Ureter (tissue), 1 donor: ENCODE data around the gene SPDEF. TPM values are rescaled to one million over a fixed set of nuclear protein-coding genes. Genes with fewer than 3 reads are reported as not detected.
A peak's percentile ranks its signal among the peaks of the same experiment; 100 is the strongest.

Experiments used
- DNase-seq: peaks from one replicate; pipeline ENCODE4 v3.0.0-alpha.2; 2020; ENCODE audit warnings: low spot score
- total RNA-seq: library from RNA; stranded (reverse); gene quantifications from one replicate; pipeline ENCODE4 v1.2.4, GENCODE V29; 2023
- donor health status: DM: yes; HTN: yes; CAD: no.

SPDEF gene
- total RNA-seq, 1 donor from 2014 or later: 3.5 TPM

DNA sequence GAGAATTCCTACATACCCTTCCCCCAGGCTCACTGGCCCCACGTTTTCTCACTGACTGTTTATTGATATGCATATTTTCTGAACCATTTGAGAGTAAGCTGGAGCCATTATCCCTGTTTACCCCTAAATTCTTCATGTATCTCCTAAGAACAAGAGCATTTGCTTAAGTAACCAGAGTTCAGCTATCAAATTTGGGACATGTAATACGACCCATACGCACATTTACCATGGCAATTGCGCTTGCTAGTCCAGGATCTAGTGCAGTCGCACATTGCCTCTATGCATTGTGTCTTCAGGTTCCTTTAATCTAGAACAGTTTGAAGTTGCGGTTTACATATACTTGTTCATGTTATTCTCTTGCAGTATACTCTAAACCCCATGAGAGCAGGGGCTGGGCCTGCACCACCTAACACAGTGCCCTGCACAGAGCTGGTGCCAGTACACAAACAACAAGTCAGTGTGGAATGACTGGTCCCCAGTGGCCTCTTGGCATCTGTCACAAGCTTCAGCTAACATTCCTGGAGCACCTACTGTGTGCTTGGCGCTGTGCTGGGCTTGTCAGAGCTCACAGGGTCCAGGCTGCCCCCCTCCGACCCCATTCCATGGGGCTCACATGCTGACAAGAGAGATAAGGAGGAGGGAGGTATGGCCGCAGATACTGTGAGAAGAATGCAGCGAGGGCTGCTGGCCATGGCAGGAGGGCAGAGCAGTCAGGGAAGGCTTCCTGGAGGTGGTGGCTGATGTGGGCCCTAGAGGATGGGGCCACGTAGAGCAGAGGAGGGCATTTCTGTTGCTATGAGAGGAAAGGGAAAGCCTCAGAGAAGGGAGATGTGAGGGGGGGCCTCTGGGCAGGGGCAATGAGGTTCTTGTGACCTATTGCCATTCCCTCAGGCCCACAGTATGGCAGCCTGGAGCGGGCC lies 28.1 kb downstream of the SPDEF start:
- no peak for DNase-seq

DNA sequence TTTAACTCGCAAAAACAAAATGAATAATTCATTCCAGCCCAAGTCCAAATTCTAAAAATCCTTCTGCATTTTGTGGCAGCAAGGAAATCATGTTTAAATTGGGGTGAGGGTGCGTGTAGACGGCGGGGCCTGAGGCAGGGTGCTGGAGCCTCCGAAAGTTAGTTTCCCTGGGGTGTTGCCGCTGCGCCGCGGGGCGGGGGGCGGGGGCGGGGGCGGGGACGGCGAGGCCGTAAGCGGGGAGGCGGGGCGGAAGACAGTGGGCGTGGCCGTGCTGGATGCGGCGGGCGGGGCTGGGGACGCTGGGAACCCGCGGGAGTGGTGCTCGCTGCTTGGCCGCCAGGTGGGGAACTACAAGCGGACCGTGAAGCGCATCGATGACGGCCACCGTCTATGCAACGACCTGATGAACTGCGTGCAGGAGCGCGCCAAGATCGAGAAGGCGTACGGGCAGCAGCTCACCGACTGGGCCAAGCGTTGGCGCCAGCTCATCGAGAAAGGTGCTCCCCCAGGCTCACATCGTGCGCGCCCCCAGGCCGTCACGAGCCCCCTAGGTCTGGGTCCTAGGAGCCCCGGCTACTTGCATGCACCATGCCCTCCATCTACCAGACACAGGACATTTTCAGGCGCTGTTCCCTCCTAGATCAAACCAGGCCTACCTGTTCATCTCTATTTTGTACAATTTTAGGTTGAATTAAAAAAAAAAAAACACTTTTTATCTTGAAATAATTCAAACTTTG lies 29.0 kb downstream of the SPDEF start:
- DNase-seq: peak; percentile 96

DNA sequence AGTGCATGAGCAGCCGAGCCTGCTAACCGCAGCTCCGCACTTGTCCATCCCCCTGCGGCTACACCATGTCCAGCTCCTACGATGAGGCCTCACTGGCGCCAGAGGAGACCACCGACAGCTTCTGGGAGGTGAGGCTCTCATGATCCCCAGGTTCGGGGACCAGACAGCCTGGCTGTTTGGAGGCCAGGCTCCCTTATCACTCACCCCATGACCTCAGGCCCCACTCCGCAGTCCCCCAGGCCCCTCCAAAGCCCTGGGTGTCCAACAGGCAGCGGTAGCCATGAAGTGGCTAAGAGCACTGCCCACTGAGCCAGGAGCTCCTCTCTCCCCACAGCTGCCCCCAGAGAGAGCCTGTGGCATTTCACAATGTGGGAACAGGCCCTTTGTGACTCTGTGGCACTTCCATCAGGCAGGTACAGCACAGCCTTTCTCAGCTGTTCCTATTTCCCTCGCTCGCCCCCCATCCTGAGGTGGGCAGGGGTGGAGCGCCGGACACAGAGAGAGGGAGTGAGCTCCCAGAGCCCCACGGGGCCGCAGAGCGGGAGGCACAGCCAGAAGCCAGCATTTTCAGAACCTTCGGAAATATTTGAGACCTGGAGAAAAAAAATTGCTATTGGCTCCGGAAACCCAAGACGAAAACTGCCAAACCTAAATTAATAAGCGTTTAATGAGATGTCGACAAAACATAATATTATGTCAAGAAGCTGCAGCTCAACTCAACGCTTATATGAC lies 29.7 kb downstream of the SPDEF start:
- no peak for DNase-seq

DNA sequence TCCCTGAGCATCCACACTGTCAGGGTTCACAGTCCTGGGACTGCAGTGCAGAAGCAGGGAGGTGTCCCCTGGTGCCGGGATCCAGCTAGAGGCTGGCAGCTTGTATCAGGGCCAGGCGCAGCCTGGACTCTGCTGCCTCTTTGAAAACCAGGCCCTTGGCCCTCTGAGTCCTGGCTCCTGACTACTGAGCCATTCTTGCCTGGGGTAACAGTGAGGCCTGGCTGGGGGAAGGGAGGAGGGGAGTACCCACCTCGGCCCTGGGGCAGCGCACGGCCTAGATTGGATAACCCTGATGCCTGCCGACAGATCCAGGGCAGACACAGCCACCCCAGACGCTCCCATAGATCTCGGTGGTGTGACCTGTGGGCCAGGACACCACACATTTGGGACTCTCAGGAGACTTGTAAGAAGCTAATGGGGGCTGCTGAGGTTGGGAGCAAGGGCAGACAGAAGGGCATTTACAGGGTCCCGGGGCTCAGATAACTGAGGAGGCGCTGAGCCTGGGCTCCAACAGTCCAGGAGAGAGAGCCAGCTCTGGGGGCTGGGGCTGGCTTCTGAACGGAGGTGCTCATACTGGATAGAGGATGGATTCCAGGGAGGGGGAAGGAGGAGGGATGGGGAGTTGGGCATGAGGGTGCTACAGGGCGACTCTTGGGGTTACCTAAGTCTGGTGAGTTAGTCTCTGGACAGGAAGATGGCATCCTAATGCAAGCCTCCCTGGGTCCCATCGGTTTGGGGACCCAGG lies 30.5 kb downstream of the SPDEF start:
- DNase-seq: no peak

DNA sequence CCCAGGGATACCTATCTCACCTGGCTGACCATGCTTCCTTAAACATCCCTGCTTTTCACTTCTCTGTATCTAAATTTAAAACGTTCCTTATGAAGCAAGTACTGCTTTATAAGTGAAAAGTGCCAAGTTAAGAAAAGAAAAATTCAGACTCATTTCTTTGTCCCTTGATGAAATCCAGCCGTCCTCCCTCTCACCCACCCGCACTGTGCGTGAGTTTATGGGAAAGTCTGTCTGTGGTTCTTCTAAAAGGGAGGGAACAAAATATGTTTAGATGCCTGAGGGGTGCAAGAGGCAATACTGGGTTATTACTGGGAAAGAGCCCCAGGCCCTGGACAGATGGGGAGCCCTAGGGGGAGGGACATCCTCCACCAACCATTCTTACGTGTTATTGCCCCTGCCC lies 31.2 kb downstream of the SPDEF start:
- DNase-seq: no peak

DNA sequence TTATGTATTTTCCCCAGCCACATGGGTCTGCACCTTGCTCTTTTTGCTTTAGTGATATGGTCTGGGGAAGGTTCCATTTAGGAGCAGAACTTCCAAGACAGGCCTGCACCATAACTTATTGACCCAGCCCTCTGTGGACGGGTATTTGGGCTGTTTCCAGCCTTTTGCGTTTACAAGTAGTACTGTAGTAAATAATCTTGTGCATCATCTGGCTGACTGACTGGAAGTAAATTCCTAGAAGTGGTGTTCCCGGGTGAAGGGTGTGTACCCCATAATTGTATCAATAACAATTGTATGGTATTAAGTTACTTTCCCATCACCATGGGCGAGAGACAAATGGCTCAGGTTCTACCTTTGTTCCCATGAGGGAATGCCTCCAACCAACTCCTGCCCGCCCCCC lies 31.6 kb downstream of the SPDEF start:
- DNase-seq: no peak

DNA sequence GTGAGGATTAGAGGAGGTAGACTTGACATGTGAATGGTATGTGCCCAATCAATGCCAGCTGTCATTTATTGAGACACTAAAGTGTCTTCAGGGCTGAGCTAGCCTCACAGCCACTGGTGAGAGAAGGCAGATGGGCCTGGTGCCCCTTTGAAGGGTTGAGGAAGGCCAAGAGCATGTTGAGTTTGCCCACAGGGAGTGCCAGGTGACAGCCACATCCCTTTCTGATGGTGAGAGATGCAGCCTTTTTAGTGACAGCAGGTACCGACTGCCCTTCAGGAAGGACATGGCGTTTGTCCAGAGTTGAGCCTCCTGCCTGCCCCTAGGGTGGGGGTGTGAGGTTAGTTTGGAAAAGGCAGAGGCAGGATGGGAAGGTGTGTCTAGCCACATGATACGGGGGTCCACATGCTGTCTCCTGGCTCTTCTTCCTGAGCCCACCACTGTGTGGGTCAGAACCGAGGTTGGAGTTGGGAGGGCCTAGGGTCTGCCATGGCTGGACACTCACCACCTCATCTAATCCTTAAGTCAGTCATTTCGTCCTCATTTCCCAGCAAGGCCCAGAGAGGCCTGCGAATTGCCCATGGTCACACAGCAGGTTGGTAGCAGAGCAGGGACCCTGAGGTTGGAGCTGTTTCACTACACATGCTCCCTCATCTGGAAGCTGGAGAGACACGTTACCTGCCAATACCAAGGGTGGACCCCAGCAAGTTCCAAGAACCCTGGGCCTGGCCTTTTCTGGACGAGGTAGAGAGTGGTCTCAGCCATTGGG lies 32.5 kb downstream of the SPDEF start:
- DNase-seq: no peak

DNA sequence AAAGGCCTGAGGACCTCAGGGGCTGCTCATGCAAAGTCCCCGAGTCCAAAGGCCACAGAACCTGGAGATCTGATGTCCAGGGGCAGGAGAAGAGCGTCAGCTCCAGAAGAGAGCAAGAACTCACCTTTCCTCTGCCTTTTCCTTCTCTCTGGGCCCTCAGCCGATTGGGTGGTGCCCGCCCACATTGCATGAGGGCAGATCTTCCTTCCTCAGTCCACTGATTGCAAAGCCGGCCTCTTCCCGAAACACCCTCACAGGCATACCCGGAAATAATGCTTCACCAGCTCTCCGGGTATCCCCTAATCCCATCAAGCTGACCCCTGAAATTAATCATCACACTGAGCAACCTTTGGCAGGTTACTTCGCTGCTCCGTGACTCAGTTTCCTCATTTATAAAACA lies 33.4 kb downstream of the SPDEF start:
- DNase-seq: no peak

DNA sequence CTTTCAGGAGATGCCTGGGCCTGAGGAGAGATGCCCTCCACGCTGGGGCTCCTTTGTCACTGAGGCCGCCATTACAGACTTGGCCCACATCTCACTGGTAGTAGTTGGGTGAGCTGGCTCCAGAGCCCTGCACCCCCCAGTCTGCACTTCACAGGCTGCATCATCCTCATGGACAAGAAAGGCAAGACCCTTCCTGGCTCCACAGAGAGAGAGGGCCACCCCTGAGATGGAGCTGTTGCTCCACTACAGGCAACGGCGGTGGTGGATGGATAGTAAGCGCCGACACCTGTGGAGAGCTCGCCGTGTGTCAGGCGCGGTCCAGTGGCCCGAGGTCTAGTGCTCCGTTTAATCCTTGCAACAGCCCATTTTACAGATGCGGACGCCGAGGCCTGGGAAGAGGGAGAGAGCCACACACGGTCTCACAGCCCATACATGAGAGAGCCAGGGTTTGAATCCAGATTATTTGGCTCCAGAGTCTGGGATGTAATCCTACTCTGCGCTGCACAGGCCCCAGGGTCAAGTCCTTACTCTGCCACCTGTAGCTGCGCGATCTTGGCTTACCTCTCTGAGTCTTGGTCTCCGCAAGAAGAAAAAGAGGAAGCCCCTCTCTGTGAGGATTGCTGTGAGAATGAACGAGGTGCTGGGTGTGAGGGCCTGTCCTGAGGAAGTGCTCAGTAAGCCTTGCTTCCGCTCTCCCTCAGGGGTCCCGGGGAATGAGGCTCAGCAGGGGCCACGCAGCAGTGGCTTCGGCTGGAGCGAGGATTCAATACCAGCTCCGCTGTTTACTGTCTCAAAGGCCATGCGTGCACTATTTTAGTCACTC lies 34.5 kb downstream of the SPDEF start:
- DNase-seq: no peak

DNA sequence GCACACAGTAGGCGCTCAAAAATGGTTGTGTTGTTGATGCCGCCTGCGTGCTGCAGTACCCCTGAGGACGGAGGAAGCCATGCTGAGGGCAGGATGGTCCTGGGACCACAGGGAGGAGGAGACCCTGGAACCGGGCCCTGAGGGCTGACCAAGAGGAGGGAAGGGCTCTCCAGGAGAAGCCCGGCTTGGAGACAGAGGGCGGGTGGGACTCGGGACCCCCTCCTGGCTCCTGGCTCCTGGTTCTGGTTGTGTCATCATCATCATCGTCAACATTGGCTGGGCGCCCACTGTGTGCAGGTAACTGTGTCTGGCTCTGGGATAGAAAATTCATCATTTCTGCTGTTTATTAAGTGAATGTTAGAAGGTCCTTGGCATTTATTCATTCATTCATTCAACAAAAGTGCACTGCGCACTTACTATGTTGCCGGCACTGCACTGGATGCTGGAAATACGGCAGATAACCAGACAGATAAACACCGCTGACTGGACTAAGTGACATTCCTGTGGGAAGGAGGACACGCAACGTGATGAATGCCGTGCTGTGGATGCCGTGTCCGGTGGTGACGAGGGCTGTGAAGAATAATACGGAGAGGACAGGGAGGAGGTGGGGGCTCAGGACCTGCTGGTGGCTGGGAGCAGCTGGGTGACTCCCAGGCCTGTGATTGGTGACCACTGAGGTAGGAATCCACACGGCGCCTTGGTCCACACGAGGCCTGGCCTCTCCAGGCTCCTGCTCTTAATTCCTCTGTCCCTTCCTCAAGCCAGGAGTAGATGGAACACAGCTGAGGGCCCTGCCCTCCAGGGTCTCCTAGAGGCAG lies 35.3 kb downstream of the SPDEF start:
- no peak for DNase-seq

DNA sequence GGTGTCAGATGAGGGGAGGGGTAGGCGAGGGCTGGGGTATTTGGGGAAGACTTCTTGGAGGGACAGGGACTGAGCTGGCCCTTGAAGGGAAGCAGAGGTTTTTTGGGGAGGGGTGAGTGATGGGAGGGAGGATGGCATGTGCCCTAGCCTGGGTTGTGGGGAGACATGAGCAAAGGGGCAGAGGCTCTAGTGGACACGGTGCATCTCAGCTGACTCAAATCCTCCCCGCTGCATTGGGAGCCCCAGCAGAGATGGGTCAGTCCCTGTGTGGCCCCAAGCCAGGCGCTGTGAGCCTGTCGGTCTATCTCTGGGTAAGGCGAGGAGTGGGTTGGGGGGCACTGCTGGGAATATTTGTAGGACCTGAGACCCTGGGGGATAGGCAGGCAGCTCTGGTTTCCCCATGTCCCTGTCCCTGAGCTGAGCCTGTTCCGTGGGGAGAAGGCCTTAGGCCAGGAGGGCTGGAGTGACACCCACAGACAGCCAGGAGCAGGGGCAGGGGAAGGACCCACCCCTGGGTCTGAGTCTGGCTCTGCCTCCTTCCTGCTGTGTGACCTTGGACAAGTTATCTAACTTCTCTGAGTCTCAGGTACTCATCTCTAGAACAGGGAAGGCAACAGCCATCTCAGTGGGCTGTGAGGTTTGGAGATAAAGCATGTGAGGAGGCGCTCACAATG lies 36.0 kb downstream of the SPDEF start:
- DNase-seq: no peak

DNA sequence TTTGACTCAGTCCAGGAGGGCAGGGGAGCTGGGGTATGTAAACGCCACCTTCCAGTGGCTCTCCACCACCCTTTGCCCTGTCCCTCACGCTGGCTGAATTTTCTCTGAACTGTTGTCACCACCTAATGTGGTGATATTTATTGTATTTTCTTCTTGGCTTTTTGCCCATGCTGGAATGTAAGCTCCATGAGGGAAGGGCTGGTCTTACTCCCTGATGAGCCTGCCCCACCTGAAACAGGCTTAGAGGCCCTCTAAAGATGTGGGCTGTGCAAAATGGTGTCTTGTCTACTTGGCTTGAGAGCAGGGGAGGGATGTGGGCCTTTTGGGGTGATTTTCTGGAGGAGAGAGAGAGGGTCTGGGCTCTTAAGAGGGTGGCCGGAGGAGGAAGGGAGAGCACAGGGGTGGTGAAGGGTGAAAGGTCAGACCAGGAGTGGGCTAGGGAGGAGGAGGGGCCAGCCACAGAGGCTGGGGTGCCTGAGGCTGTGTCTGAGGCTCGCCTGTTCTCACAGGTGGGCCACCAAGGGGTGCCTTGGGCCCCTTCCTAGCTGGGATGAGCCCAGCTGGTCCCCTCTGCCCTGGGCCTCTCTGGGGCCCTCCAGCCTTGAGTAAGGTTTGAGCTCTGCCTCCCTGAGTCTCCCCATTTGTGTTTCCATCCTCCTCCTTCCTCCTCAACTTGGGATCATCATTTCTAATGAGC lies 37.3 kb downstream of the SPDEF start:
- DNase-seq: no peak

DNA sequence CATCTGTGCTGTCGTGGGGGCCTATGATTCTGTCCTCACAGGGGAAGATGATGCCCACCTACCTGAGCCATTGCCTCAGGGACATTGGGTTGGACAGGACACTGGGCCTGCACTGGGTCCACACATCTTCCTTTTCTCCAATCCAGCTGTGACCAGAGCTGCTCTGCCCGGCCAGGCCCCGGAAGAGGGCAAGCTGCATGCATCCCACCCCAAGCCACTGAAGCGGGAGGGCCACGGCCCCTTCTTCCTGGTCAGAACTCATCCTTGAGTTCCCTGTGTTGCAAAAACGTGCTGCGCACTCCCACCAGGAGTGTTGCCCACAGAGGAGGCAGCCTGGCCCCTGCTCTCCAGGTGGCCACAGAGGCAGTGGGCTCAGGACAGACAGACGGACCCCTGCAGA lies 38.2 kb downstream of the SPDEF start:
- DNase-seq: no peak

DNA sequence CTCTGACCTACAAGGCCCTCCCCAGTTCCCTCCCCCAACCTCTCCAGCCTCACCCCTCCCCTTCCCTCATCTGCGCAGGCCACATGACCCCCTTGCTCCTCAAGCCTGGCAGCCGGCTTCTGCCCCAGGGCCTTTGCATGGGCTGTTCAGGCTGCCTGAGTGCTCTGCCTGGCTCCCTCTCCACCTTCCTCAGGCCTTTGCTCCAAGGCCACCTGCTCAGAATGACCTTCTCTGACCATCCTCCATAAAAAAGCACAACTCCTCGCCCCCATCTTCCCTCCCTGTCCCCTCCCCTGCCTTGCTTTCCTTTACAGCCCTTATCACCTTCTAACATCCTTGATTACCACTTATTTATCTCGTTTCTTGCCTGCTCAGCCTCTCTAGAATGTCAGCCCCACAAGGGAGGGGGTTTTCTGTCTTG lies 38.7 kb downstream of the SPDEF start:
- no peak for DNase-seq

DNA sequence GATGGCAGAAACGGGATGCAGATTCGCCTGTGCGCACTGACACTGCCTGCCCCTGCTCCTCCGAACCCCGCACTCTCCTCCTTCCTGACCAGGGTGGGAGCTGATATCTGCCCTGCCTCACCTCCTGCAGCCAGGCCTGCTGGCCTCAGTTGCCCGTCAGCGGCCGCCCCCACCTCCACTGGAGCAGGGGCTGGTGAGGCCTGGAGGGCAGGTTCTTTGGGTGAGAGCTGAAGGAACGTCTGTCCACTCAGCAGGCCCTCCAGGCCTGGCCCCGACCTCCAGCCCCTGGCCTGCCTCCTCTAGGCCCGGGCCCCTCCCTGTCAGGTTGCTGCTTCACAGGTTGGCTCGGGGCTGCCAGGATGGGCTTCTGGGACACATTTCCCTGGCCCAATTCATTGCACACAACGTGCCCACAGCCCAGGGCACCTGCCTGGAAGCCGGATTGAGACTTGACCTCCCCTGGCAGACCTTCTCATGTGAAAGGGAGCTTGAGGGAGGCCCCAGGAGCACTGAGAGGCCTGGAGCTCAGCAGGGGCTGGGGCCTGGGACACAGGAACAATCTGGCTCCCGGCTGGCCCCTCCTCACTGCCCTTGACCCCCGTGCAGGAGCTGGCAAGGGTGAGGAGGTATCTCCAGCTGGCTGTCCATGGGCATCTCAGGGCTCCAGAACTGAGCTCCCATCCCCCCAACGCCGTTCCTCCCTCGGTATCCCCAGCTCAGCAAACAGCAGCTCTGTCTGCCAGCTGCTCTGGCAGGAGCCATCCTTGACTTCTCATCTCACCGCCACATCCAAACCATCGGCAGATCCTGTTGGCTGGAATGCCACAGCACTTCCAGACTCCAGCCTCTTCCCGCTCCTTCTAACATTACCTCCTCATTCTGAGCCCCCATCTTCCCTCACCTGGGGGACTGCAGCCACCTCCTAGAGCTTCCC lies 39.5 kb downstream of the SPDEF start:
- DNase-seq: no peak

DNA sequence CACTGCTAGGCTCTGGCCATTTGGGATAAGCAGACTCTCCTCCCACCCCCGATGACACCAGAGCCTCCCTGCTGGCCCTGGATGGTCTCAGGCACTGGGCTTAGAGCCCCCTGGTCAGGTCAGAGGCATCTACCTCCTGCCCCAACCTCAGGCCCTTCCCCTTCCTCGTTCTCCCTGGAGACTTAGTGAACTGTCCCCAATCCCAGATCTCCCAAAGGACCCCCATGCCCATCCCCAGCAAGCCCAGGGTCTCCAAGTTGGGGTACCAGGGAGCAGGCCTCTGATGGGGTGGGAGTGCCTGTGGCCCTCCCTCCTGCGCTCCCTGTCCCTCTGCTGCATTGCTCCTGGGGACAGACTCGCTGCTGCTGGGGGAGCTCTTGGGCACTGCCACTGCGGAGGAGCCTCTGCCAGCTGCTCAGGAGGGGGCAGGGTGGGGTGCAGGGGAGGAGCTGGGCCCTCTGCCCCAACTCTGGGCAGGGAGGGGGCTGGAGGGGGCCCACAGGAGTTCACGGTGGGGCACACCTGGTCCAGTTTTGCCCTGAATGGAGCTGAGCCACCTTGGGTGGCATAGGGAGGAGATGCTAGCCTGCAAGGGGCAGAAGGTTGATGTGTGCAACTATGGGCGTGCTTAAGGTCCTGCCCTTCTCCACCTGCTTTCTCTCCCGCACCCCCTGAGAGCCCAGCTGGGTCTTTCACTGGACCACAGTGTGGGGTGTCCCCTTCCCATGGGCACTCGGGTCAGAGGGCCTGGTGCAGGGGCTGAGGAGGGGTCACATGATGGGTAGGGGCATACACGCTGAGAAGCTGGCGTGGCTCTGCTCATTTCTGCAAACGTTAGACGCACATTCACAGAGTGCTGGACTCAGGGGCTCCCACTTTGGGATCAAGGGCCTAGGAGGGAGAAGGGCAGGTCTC lies 40.4 kb downstream of the SPDEF start:
- no peak for DNase-seq
